ENCODE results near the gene SLC25A52.

GRCh38 chr18:31738460-31739407 is 21.9 kb downstream of the SLC25A52 start:
- TF ChIP-seq CTCF (conservative IDR thresholded peaks at IDR 0.05; ENCODE audit: low read depth in 2 of 2), result no peak
- no peak for TF ChIP-seq POLR2AphosphoS5 (IDR thresholded peaks at IDR 0.05; ENCODE audit: low read depth)
- no peak for TF ChIP-seq REST (IDR thresholded peaks at IDR 0.05; ENCODE audit: unreplicated experiment)
- no peak for TF ChIP-seq EZH2 (IDR thresholded peaks at IDR 0.05; ENCODE audit: low read depth, unreplicated experiment)
- no peak for TF ChIP-seq EZH2phosphoT487 (IDR thresholded peaks at IDR 0.05; ENCODE audit: unreplicated experiment)
- no peak for TF ChIP-seq JUNB (IDR thresholded peaks at IDR 0.05; ENCODE audit: unreplicated experiment)
- no peak for TF ChIP-seq STAT1 (IDR thresholded peaks at IDR 0.05; ENCODE audit: unreplicated experiment)
- TF ChIP-seq ZNF331 (CRISPR knock-in tag; IDR thresholded peaks at IDR 0.05; ENCODE audit: low read depth), result no peak
- TF ChIP-seq ZNF114 (CRISPR knock-in tag; IDR thresholded peaks at IDR 0.05), result no peak
- TF ChIP-seq ETS1 (IDR thresholded peaks at IDR 0.05), result no peak
- TF ChIP-seq CREB1 (CRISPR knock-in tag; IDR thresholded peaks at IDR 0.05; ENCODE audit: low read depth), result no peak
- TF ChIP-seq NANOG (IDR thresholded peaks at IDR 0.05; ENCODE audit: borderline replicate concordance), result no peak
- TF ChIP-seq ZNF462 (CRISPR knock-in tag; IDR thresholded peaks at IDR 0.05), result no peak

Data from GM23338 (cell line).